Adrenal gland (tissue), 5 donors: ENCODE results near the gene TET1.
"Not testable (repeated sequence)": the region's sequence is repeated elsewhere in the genome, so short reads cannot be mapped to it uniquely, and the experiment has no call there.

ENCODE experiments used
- CTCF ChIP-seq, 6 experiments: fragments of 450-650 bp in 4 of 6; fragments of 200-600 bp in 2 of 6; sonication (generic) in 1 of 6; IDR thresholded peaks; 1 replicate in 5 of 6; 2 replicates in 1 of 6; pipeline versions ENCODE4 v1.5.1 to v1.8.0; 2016 to 2021; ENCODE audit warnings: antibody characterized with exemption in 6 of 6, mild to moderate bottlenecking in 2 of 6, moderate library complexity in 1 of 6
- POLR2A ChIP-seq, 2 donors: fragments of 450-650 bp; IDR thresholded peaks; one replicate each; pipeline ENCODE4 v1.6.1; 2017; ENCODE audit warnings: antibody characterized with exemption in 2 of 2, mild to moderate bottlenecking in 2 of 2, moderate library complexity in 1 of 2
- donor health status: DM: no; HTN: no; CAD: no.

GRCh38 chr10:68632271-68632560 is 72.1 kb downstream of the TET1 start:
- not testable (repeated sequence) for TF ChIP-seq CTCF, POLR2A (IDR thresholded peaks at IDR 0.05)
